OCI-LY3 (cell line): ENCODE data around the gene RECK.

Experiments used
- CTCF ChIP-seq: fragments of 200-600, 300-600 bp; sonication (generic); IDR thresholded peaks from 2 replicates; pipeline ENCODE4 v1.5.1; 2014; ENCODE audit warnings: antibody characterized with exemption, low read length, low read depth
- EZH2phosphoT487 ChIP-seq: fragments of 200-600 bp; shearing (Covaris generic); IDR thresholded peaks from 2 replicates; pipeline ENCODE4 v1.6.1; 2018; ENCODE audit warnings: antibody characterized with exemption, mixed run types, low read depth

GRCh38 chr9:36049408-36049807 lies 12.7 kb downstream of the RECK start:
- TF ChIP-seq CTCF, result no peak
- no peak for TF ChIP-seq EZH2phosphoT487
